HUES48 (cell line): ENCODE measurements around the gene FOXK2.
"Not testable (repeated sequence)": the region's sequence is repeated elsewhere in the genome, so short reads cannot be mapped to it uniquely, and the experiment has no call there.

Experiments used
- H3K27ac ChIP-seq: one replicate; pipeline ENCODE4 v1.7.0; 2013; ENCODE audit warnings: low read depth, low read length, inconsistent platforms
- H3K27me3 ChIP-seq: 2 replicates; pipeline ENCODE4 v1.6.1; 2013; ENCODE audit warnings: mild to moderate bottlenecking, low read length; ENCODE audit not compliant: control insufficient read depth, insufficient read depth
- H3K36me3 ChIP-seq: 2 replicates; pipeline ENCODE4 v1.6.1; 2013; ENCODE audit warnings: low read length; ENCODE audit not compliant: control insufficient read depth, insufficient read depth
- H3K4me1 ChIP-seq: 2 replicates; pipeline ENCODE4 v1.6.1; 2013; ENCODE audit warnings: mild to moderate bottlenecking, low read length; ENCODE audit not compliant: control insufficient read depth, insufficient read depth
- H3K4me3 ChIP-seq: 2 replicates; pipeline ENCODE4 v1.5.1; 2013; ENCODE audit warnings: mild to moderate bottlenecking, low read depth, low read length
- H3K9ac ChIP-seq: 2 replicates; pipeline ENCODE4 v1.6.1; 2013; ENCODE audit warnings: mild to moderate bottlenecking, low read depth, low read length, moderate library complexity
- H3K9me3 ChIP-seq: 2 replicates; pipeline ENCODE4 v1.6.1; 2013; ENCODE audit warnings: low read length; ENCODE audit not compliant: control insufficient read depth, insufficient read depth

The FOXK2 gene

GRCh38 chr17:82583720-82584234 is 64.2 kb downstream of the FOXK2 start:
- Histone ChIP-seq H3K9ac (no peak overlapping the region), H3K4me1 (no peaks in the 10 kb centered on the region), H3K27me3 (no peaks in the 10 kb centered on the region), H3K9me3 (no peaks in the 10 kb centered on the region), H3K4me3 (no peak overlapping the region), H3K27ac (no peak overlapping the region), H3K36me3 (peaks cover 65% of the 10 kb centered on the region)

- peaks cover 80% of the 10 kb centered on the region for H3K36me3 ChIP-seq
- H3K9me3 ChIP-seq, H3K27ac ChIP-seq, H3K4me3 ChIP-seq, H3K27me3 ChIP-seq, H3K4me1 ChIP-seq, H3K9ac ChIP-seq: not testable (repeated sequence)
Measured at GRCh38 chr17:82585935-82586575, 66.5 kb downstream of the FOXK2 start.

- Histone ChIP-seq H3K4me1 (no peaks in the 10 kb centered on the region), H3K27ac (no peak overlapping the region), H3K36me3 (peaks cover 79% of the 10 kb centered on the region), H3K9ac (no peak overlapping the region), H3K9me3 (no peaks in the 10 kb centered on the region), H3K27me3 (no peaks in the 10 kb centered on the region), H3K4me3 (no peak overlapping the region)
Measured at GRCh38 chr17:82586576-82587233, 67.2 kb downstream of the FOXK2 start.

GRCh38 chr17:82587234-82588086 is 67.9 kb downstream of the FOXK2 start:
- Histone ChIP-seq H3K4me1 (no peaks in the 10 kb centered on the region), H3K9me3 (no peaks in the 10 kb centered on the region), H3K9ac (no peak overlapping the region), H3K36me3 (peaks cover 71% of the 10 kb centered on the region), H3K4me3 (no peak overlapping the region), H3K27ac (no peak overlapping the region), H3K27me3 (no peaks in the 10 kb centered on the region)

GRCh38 chr17:82588266-82589175 is 69.0 kb downstream of the FOXK2 start:
- H3K4me1 ChIP-seq = no peaks in the 10 kb centered on the region; the same call in 1 of the 2 replicates
- H3K27me3 ChIP-seq = no peaks in the 10 kb centered on the region
- no peaks in the 10 kb centered on the region for H3K9me3 ChIP-seq
- H3K4me3 ChIP-seq = no peak overlapping the region
- H3K9ac ChIP-seq = no peak overlapping the region
- no peak overlapping the region for H3K27ac ChIP-seq
- H3K36me3 ChIP-seq = peaks cover 61% of the 10 kb centered on the region

GRCh38 chr17:82589851-82590180 is 70.3 kb downstream of the FOXK2 start:
- Histone ChIP-seq H3K9me3 (no peaks in the 10 kb centered on the region), H3K4me1 (no peaks in the 10 kb centered on the region; the same call in 1 of the 2 replicates), H3K36me3 (peaks cover 55% of the 10 kb centered on the region), H3K27me3 (no peaks in the 10 kb centered on the region), H3K27ac (no peak overlapping the region), H3K9ac (no peak overlapping the region), H3K4me3 (no peak overlapping the region)

GRCh38 chr17:82590216-82590615 is 70.7 kb downstream of the FOXK2 start:
- Histone ChIP-seq H3K9ac (no peak overlapping the region), H3K4me1 (no peaks in the 10 kb centered on the region; the same call in 1 of the 2 replicates), H3K36me3 (peaks cover 55% of the 10 kb centered on the region)

GRCh38 chr17:82590881-82591539 is 71.5 kb downstream of the FOXK2 start:
- Histone ChIP-seq H3K9me3 (no peaks in the 10 kb centered on the region), H3K9ac (no peak overlapping the region), H3K36me3 (peaks cover 56% of the 10 kb centered on the region), H3K27me3 (no peaks in the 10 kb centered on the region), H3K4me3 (no peak overlapping the region), H3K4me1 (no peaks in the 10 kb centered on the region; the same call in 1 of the 2 replicates), H3K27ac (no peak overlapping the region)

More at GRCh38 chr17:82590216-82590615, 70.7 kb downstream of the FOXK2 start:
- H3K27me3 ChIP-seq = no peaks in the 10 kb centered on the region
- H3K27ac ChIP-seq = no peak overlapping the region
- no peaks in the 10 kb centered on the region for H3K9me3 ChIP-seq
- H3K4me3 ChIP-seq = no peak overlapping the region

- H3K36me3 ChIP-seq = peaks cover 59% of the 10 kb centered on the region
- H3K27me3 ChIP-seq = no peaks in the 10 kb centered on the region
- no peaks in the 10 kb centered on the region for H3K9me3 ChIP-seq
- no peak overlapping the region for H3K9ac ChIP-seq
- H3K4me1 ChIP-seq = no peaks in the 10 kb centered on the region; the same call in 1 of the 2 replicates
- no peak overlapping the region for H3K27ac ChIP-seq
- no peak overlapping the region for H3K4me3 ChIP-seq
Measured at GRCh38 chr17:82592289-82592766, 72.8 kb downstream of the FOXK2 start.
